ENCODE measurements around the gene ADAMTS9.

The ADAMTS9 gene, protein sequence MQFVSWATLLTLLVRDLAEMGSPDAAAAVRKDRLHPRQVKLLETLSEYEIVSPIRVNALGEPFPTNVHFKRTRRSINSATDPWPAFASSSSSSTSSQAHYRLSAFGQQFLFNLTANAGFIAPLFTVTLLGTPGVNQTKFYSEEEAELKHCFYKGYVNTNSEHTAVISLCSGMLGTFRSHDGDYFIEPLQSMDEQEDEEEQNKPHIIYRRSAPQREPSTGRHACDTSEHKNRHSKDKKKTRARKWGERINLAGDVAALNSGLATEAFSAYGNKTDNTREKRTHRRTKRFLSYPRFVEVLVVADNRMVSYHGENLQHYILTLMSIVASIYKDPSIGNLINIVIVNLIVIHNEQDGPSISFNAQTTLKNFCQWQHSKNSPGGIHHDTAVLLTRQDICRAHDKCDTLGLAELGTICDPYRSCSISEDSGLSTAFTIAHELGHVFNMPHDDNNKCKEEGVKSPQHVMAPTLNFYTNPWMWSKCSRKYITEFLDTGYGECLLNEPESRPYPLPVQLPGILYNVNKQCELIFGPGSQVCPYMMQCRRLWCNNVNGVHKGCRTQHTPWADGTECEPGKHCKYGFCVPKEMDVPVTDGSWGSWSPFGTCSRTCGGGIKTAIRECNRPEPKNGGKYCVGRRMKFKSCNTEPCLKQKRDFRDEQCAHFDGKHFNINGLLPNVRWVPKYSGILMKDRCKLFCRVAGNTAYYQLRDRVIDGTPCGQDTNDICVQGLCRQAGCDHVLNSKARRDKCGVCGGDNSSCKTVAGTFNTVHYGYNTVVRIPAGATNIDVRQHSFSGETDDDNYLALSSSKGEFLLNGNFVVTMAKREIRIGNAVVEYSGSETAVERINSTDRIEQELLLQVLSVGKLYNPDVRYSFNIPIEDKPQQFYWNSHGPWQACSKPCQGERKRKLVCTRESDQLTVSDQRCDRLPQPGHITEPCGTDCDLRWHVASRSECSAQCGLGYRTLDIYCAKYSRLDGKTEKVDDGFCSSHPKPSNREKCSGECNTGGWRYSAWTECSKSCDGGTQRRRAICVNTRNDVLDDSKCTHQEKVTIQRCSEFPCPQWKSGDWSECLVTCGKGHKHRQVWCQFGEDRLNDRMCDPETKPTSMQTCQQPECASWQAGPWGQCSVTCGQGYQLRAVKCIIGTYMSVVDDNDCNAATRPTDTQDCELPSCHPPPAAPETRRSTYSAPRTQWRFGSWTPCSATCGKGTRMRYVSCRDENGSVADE (N-terminal part only)

DNA sequence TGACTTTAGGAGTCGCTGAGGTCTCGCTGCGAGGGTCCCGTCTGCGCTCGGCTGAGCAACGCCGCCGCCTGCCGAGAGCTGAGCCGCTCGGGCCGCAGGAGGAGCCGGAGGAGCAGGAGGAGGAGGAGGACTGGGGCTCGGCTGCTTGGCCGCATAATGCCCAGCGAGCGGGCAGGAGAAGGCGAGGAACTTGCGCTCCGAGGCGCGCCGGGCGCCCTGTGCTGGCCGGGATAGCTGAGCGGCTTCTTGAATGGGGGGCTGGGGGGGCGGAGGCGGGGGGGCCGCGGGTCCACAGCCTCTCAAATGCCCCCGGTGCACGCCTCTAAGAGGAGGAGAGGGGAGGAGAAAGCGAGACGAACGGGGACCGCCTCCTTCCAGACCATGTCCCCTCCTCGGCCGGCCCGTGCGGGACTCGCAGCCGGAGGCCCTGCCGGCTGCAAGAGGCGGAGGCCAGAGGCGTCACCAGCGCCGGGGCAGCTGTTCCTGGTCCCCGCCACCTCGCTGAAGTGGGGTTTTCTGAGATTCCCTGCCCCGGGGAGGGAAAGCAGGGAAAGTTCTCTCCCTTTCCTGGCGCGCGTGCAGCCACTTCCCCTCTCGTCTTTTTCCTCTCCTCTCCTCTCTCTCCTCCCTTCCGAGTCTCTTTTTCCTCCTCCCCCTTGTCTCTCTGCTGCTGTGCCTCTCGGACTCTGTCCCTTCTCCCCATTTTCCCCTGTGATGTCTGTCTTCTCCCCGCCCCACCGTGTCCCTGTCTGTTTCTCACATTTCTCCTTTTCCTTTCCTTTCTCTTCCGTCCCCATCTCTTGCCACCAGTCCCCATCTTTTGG, at the start of gene ADAMTS9:
TSS of gene ADAMTS9 (minus strand) at position 220 of the 824 bp plus-strand sequence. CDS start 343 bp downstream, outside the sequence.
- DNase-seq, result no peak

DNA sequence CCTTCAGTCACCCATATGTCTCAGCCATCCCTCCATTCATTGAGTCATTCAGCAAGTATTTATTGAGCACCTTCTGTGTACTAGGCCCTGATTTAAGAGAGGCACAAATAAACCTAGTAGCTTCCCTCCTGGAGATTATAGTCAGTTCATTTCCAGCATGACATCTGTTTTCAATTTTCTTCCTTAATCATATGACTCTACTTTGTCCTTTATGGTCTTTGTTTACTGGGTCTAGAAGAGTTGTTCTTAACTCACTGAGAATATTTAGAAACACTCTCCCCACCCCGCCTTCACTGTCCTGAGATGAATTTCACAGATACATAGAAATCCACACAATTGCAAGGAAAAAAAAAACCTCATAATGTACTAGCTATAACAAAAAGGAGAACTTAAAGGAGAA, 44.8 kb upstream of the ADAMTS9 start:
- no peak for DNase-seq

DNA sequence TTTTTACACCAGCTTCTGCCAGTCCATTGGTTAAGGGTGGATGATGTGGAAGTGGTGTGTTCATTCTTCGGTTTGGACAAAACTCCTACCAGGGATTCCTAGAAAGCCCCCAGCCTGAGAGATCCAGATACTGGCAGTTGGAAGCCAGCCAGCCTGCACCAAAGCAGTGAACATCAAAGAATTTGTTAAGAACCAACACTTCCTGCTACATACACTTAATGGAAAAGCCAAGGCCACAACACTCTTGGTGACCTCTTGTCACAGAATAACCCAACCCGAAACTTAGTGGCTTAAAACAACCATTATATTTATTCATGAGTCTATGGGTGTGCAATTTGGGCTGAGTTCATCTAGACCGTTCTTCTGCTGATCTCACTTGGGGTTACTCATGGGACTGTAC, 42.9 kb upstream of the ADAMTS9 start:
- no peak for DNase-seq

DNA sequence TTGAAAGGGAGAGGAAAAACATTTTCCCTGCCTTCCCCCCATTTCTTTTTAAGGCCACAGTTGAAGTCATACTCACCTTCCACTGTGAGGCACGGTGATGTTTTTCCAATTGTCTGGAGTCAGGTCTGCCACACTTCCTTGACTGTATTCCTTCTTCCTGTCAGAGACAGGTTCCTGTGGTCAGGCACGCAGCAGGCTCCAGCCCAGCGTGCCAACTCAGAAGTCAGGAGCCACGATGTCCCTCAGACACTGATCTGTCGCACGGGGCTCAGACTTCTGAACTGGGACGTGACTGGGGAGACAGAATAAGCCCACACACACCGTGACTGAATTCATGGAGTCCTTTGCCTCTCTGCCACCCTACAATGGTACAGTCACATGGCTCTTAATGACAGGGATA, 41.2 kb upstream of the ADAMTS9 start:
- no peak for DNase-seq

DNA sequence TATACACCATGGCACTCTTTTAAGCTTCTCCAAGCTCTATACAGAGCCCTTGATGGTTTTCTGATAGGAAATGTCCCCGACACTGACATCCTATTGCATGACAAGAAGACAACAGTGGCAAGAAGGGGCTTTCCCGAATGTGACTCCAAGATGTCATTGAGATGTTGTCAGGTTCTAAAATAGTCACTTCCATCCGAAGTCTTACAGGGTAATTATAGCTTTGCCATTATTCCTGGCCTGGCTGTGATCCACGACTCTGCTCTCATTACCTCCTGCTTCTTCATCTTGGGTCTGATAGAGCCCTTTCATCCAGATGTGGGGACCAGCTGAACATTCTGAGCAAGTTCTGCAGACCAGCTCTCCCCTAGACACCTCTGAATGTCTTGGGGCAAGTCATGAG, 40.6 kb upstream of the ADAMTS9 start:
- DNase-seq, result no peak

DNA sequence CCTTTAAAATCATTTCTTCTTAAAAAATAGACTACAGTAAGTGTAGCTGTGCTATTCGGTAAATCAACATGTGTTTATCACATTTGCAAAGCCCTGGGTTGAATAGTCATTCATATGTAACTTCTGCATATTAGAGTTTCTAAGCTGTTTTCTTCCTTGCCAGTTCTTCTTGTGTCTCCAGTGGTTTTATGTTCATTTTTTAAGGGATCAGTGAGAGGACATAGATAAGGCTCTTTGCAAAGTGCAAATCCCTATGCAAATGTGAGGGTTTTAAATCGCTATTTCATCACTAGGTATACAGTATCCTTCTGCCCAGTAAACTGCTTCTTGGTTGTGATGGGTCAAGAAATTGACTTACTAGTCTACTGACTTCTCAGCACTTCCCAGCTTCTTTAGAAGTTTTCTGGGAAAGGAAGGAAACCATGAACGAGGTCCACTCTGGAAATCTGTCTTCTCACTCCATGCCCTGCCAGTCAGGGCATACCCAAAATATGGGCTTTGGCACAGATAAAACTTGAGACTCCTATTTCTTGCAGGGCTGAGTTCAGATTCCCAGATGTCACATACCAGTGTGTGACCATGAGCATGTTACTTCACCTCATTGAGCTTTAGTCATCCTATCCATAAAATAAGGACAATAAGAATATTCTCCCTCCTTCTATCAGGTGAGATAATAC, 38.8 kb upstream of the ADAMTS9 start:
- DNase-seq, result no peak

DNA sequence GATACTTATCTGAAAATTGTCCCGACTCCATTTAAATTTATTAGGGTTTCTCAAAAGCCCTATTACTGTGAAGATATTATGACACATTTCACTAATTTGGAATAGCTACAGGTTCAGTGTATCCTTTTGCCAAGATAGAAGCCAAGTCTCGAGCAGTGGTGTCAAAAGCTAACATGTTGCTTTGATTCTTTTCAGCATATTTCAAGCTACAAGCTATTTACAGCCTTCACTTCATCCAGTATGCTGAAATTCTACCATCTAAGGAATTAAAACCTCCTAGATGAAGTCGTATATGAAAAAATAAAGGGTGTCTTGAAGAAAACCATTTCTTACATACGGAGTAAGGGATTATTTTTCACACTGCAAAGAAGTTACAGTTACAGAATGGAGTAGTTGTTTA, 31.2 kb upstream of the ADAMTS9 start:
- DNase-seq, result no peak

DNA sequence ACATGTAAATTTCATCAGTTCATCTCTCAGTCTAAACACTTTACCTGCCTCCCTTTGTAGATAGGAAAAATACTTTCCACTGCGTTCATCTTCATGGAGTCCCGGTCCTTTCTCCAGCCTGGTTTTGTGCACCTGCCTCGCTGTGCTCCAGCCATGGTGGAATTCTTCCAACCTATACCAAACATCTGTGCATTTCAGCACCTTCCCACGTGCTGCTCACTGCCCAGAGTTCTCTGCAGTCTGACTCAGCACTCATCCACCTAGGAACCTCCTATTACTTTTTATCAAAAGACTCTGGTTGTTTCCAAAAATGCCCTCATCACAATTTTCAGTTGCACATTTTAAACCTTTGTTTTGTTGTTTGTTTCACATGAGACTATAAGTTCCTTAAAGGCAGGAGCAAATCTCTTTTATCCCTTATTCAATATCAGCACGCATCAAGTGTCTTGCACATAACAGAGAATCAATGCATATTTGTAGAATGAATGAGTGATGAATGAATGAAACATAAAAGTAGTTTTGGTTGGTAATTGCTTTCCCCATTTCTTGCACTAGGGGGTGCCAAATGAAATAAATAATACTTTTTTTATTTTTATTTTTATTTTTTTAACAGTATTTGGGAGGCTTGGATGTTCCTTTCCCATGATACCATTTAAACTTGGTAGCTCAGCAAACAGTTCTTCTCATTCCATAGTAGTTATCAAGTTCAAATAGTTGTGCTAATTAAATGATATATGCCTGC, 30.2 kb upstream of the ADAMTS9 start:
- no peak for DNase-seq

DNA sequence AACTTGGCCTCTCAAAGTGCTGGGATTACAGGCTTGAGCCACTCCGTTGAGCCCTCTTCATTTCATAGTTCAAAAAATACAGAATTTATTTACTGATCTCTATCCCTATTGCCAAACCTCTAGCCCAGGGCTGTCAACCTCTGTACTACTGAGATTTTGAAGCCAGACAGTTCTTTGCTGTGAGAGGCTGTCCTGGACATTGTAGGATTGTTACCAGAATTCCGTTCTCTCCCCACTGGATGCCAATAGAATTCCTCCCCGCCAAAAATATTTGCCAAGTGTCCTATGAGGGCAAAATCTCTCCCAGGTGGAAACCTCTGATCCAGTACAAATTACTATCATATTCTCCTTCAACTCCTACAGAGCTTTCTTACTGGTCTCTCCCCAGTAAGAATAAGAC, 29.6 kb upstream of the ADAMTS9 start:
- no peak for DNase-seq

DNA sequence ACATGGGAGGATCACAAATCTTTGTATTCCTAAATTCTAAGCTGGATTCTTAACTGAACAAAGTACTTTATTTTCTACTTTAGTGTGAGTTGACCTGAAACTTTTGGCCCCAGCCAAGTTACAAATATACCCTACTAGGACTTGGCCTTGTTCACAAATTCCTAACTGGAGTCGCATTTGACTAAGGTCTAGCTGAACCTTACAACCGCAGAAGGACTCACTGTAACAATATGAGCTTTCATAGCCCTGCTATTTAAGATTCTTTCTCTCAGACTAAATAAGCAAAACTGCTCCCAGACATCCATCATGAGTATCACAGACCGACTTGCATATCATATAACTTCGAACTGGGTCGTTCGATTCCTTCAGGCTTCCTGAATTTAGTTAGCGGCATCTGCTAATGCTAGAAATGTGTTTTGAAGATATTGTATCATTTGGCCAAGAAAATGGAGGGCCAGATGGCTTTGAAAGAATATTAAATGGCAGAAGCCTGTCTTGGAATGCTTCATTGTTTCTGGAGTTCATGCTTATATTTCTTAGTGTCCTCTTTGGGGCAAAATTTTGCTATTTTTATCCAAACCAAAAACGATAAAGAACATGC, 28.4 kb upstream of the ADAMTS9 start:
- DNase-seq, result no peak

DNA sequence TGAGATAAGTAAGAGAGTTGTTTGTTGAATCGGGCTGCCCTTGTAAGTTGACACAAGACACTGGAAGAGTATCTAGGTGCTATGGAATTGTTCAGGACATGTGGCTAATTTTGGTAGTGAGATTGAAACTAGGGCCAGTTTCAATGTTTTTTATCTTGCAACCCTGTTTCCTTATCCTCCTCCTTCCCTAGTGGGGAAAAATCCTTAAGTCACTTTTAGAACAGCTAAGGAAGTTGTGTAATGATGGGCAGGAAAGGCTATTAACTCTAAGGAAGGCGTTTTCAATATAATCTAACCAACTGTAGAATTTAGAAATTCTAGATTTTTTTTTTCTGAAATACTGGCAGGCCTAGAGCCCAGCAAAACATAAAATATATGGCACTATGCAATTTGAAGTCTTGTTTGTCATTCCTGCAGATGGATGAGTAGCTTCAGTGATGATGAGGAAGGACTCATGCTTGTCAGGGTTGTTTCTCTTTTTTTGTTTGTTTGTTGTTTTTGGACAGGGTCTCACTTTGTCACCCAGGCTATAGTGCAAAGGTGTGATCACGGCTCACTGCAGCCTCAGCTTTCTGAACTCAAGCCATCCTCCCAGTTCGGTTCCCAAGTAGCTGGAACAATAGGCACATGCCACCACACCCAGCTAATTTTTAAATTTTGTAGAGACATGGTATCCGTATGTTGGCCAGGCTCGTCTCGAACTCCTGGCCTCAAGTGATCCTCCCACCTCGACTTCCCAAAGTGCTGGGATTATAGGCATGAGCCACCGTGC, 27.6 kb upstream of the ADAMTS9 start:
- no peak for DNase-seq

DNA sequence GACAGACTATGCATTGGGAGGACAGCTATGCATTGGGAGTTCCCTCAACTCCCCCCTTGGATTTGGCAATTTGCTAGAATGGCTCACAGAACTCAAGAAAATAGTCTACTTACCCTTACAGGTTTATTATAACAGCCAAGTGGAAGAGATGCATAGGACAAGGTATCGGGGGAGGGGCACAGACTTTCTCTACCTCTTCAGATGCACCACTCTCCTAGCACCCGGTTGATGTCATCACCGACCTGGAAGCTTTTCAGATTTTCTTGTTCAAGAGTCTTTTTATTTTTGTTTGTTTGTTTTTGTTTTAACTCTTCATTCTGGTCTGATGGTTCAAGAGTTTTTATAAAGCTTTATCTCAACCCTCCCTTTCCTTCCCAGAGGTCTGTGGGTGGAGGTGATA, 20.7 kb upstream of the ADAMTS9 start:
- DNase-seq, result no peak

DNA sequence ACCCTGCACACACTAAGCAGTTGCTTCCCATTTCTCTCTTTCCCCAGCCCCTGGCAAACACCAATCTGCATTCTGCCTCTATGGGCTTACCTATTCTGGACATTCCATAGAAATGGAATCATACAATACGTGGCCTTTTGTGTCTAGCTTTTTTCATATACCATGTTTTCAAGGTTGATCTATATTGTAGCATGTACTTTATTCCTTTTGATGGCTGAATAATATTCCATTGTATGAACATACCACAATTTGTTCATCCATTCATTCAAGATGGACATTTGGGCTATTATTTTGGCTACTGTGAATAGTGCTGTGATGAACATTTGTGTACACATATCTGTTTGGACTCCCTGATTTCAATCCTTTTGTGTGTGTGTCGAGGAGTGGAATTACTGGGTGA, 18.1 kb upstream of the ADAMTS9 start:
- DNase-seq, result no peak

DNA sequence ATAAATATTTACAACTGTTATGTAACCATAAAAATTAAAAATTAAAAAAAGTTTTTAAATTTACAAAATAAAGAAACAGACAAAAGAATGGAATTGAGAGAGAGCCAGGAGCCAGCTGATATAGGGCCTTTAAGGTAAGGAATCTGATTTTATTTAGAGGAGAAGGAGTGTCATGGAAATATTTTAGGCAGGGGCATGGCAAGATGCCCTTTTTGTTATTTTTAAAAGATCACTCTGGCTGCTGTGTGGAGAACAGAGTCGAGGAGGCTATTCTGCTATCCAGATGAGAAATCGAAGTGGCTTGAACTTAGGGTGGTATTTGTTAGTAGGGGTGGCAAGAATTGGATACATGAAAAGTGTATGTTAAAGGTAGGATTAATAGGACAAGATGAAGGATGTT, 9.1 kb upstream of the ADAMTS9 start:
- no peak for DNase-seq

DNA sequence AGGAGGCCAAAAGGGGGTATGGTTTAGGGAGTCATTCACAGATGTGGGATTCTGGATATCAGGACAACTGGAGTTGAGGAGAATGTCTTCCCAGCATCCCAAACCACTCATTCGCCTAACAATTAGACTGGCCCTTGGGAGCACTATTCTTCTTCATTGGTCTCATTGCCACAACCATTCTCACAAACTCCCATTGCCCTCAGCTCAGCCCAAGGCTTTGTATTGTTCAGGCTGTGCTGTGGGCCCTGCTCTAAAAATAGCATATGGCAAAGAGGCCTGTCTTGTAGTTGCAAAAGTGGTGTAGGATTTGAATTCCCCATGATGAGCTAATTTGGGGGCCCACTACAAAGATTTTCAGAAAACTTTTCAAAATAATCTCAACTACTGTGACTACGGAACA, 6.3 kb upstream of the ADAMTS9 start:
- no peak for DNase-seq

DNA sequence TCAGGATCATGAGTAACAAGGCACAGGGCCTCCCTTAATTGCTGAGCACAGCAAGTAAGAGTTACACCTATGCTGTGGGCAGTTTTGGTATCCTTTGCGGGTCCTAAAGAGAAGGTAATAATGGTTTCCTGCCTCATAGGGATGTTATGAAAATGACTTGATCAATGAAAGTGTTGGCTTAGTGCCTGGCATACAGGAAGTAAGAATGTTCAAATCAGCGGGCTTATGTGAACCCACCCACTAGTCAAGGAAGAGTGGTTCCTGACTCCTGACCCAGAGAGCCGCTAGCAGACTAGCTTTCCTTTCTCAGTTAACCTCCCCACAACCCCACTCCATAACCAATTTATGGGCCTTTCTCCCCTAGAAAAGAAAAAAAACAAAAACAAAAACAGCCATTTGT, 5.2 kb upstream of the ADAMTS9 start:
- DNase-seq, result no peak

DNA sequence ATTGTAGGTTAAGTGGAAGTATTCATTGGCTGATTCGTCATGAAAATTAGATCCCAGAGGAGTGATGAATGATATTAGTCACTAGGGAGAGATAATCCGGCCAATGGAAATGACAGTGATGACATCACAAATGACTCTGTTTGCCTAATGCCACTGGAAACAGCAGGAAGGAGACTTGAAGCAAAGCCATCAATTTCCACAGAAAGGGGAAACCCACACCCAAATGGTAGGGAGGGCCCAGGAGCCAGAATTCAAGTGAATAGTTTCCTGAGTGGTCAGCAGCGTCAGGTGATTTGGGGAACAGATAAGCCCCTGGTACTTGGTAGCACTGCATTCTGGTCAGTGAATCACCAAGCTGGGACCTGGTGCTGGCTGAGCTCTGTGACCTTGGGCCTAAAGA, 3.3 kb upstream of the ADAMTS9 start:
- DNase-seq, result no peak

DNA sequence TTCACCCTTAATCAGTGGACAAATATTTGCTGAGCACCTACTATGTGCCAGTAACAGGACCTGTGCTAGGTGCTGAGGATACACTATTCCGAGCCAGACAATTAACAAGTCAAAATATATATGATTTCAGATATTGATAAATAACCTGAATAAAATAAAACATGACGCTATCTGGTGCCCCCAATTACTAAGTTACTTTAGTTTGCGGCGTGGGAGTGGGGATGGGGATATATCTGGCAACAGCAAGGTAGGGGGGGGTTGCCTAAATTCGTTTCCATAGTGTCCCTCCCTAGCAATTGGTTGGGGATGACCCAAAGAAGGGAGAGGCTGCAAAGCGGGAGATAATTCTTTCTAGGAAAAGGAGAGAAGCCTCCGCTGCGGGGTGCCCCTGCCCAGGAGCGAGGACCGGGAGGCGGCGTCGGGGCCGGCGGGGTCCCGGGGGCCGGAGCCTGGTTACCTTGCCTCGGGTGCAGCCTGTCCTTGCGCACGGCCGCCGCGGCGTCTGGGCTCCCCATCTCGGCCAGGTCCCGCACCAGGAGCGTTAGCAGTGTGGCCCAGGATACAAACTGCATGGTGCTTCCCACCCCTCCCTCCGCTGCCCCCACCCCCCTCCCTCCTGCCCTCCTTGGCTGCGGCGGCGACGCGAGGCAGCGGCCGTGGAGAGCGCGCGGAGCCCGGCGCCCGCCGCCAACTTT, 567 bp downstream of the ADAMTS9 start:
- DNase-seq, result no peak

DNA sequence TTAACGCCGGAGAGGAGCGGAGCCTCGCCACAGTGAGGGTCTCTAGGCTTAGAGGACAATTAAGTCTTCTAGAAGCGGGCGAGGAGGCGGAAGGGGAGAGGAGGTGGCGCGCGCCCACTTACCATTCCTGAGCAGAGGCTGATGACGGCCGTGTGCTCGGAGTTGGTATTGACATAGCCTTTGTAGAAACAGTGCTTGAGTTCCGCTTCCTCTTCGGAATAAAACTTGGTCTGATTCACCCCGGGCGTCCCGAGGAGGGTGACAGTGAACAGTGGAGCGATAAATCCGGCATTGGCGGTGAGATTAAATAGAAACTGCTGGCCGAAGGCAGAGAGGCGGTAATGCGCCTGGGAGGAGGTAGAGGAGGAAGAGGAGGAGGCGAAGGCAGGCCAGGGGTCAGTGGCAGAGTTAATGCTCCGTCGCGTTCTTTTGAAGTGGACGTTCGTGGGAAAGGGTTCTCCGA, 1.3 kb downstream of the ADAMTS9 start:
- no peak for DNase-seq

All from NCI-H748 treated with DMSO at 0.1 percent for 48 hours (cell line).